HEK293 (cell line): ENCODE data around the gene ZSCAN29.

ENCODE experiments used
- CTCF ChIA-PET: fragments of 350-600 bp; formaldehyde crosslinking; extraction: SDS; loops from one replicate; lab custom pipeline; 2021; ENCODE audit warnings: antibody characterized with exemption; lab: Yijun Ruan, JAX
- POLR2A ChIA-PET: fragments of 300-600 bp; formaldehyde crosslinking; extraction: SDS; loops from one replicate; lab custom pipeline; 2020; ENCODE audit warnings: antibody characterized with exemption, inconsistent platforms; lab: Yijun Ruan, JAX
- H3K27ac ChIP-seq: fragments of 200-500 bp; sonication (Bioruptor generic); 2 replicates; pipeline ENCODE4 v1.5.1; 2014; ENCODE audit warnings: low read depth, low read length, control low read depth, inconsistent platforms; ENCODE audit errors: extremely low read depth
- H3K36me3 ChIP-seq, 2 experiments: fragments of 200-500 bp in 1 of 2; sonication (Bioruptor generic) in 1 of 2; 1 replicate in 1 of 2; 2 replicates in 1 of 2; pipeline ENCODE4 v1.5.1; 2014 to 2017; ENCODE audit warnings: inconsistent platforms in 2 of 2, low read length in 2 of 2; ENCODE audit not compliant: control insufficient read depth in 2 of 2, insufficient read depth in 1 of 2
- H3K4me1 ChIP-seq: fragments of 200-500 bp; sonication (Bioruptor generic); 2 replicates; pipeline ENCODE4 v1.5.1; 2014; ENCODE audit warnings: mild to moderate bottlenecking, low read length, inconsistent platforms; ENCODE audit not compliant: control insufficient read depth, insufficient read depth
- H3K4me3 ChIP-seq: 2 replicates; pipeline ENCODE4 v1.5.1; 2011; ENCODE audit warnings: low read depth, mild to moderate bottlenecking, control low read depth, low read length, moderate library complexity
- H3K9me3 ChIP-seq: fragments of 200-500 bp; sonication (Bioruptor generic); 2 replicates; pipeline ENCODE4 v1.5.1; 2014; ENCODE audit warnings: low read depth, low read length, inconsistent platforms; ENCODE audit not compliant: control insufficient read depth, insufficient read depth
- GFI1B ChIP-seq: fragments of 450-650 bp; formaldehyde crosslinking; IDR thresholded peaks from 2 replicates; pipeline ENCODE4 v1.5.1; 2016; ENCODE audit warnings: missing biosample characterization, missing genetic modification characterization
- RBAK ChIP-seq: fragments of 450-650 bp; formaldehyde crosslinking; IDR thresholded peaks from 2 replicates; pipeline ENCODE4 v1.5.1; 2016; ENCODE audit warnings: missing biosample characterization, missing genetic modification characterization
- SCRT2 ChIP-seq: fragments of 450-650 bp; formaldehyde crosslinking; IDR thresholded peaks from 2 replicates; pipeline ENCODE4 v1.5.1; 2016; ENCODE audit warnings: missing biosample characterization, missing genetic modification characterization
- TRIM28 ChIP-seq: IDR thresholded peaks from 2 replicates; pipeline ENCODE4 v1.6.1; 2011; ENCODE audit warnings: low read length, control low read depth, borderline replicate concordance
- YY2 ChIP-seq: fragments of 450-650 bp; formaldehyde crosslinking; IDR thresholded peaks from 2 replicates; pipeline ENCODE4 v1.5.1; 2016; ENCODE audit warnings: missing biosample characterization, missing genetic modification characterization
- ZBTB20 ChIP-seq: fragments of 450-650 bp; formaldehyde crosslinking; IDR thresholded peaks from 2 replicates; pipeline ENCODE4 v1.5.1; 2016; ENCODE audit warnings: missing biosample characterization, missing genetic modification characterization
- ZBTB8A ChIP-seq: fragments of 450-650 bp; formaldehyde crosslinking; IDR thresholded peaks from 2 replicates; pipeline ENCODE4 v1.5.1; 2016; ENCODE audit warnings: missing biosample characterization, missing genetic modification characterization
- ZEB2 ChIP-seq: fragments of 450-650 bp; formaldehyde crosslinking; IDR thresholded peaks from 2 replicates; pipeline ENCODE4 v1.5.1; 2016; ENCODE audit warnings: missing biosample characterization, missing genetic modification characterization
- ZNF133 ChIP-seq: fragments of 450-650 bp; formaldehyde crosslinking; IDR thresholded peaks from 2 replicates; pipeline ENCODE4 v1.5.1; 2016; ENCODE audit warnings: missing biosample characterization, missing genetic modification characterization
- ZNF37A ChIP-seq: fragments of 450-650 bp; IDR thresholded peaks from 2 replicates; pipeline ENCODE4 v1.5.1; 2018; ENCODE audit warnings: missing biosample characterization, missing genetic modification characterization
- ZNF600 ChIP-seq: fragments of 450-650 bp; formaldehyde crosslinking; IDR thresholded peaks from 2 replicates; pipeline ENCODE4 v1.5.1; 2016; ENCODE audit warnings: missing biosample characterization, missing genetic modification characterization
- ZNF654 ChIP-seq: fragments of 450-650 bp; formaldehyde crosslinking; IDR thresholded peaks from 2 replicates; pipeline ENCODE4 v1.5.1; 2016; ENCODE audit warnings: low read depth, missing biosample characterization, missing genetic modification characterization
- ZNF660 ChIP-seq: fragments of 450-650 bp; IDR thresholded peaks from 2 replicates; pipeline ENCODE4 v1.5.1; 2018; ENCODE audit warnings: missing biosample characterization, mild to moderate bottlenecking, missing genetic modification characterization
- TF ChIP-seq, protein P1 (sequence below): fragments of 450-650 bp; formaldehyde crosslinking; IDR thresholded peaks from 2 replicates; pipeline ENCODE4 v1.5.1; 2016; ENCODE audit warnings: missing biosample characterization, missing genetic modification characterization
- TF ChIP-seq, protein P2 (sequence below): fragments of 450-650 bp; formaldehyde crosslinking; IDR thresholded peaks from 2 replicates; pipeline ENCODE4 v1.5.1; 2017; ENCODE audit warnings: missing biosample characterization, missing genetic modification characterization
- TF ChIP-seq, protein P3 (sequence below): fragments of 450-650 bp; formaldehyde crosslinking; conservative IDR thresholded peaks from 2 replicates; pipeline ENCODE4 v1.5.1; 2016; ENCODE audit warnings: low read depth, missing biosample characterization, missing genetic modification characterization
- TF ChIP-seq, protein P4 (sequence below): fragments of 450-650 bp; formaldehyde crosslinking; conservative IDR thresholded peaks from 2 replicates; pipeline ENCODE4 v1.5.1; 2016; ENCODE audit warnings: low read depth, missing biosample characterization, missing genetic modification characterization

Gene ZSCAN29

DNA sequence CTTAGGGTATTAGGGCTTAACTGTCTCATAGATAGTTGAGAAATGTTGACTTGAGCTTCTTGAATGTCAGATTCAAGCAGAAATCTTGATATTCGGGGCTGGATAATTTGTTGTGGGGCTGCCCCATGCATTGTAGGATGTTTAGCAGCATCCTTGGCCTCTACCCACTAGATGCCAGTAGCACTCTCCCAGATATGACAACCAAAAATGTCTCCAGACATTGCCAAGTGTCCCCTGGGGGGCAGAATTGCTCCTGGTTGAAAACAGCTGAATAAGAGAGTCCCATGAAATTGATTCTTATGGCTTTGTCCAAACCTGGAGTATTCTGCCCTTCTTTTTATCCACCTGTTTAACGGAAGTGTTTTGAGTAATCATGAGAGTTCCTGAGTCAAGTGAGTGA is 24.5 kb downstream of the ZSCAN29 start:
- ChIA-PET CTCF (interaction anchor here (0.7 to 1.1 kb wide), 2 partner anchors 10 to 80 kb away, joined by 3 to 4 read pairs; partner anchors contain the start of gene TGM5), POLR2A (no interaction called here)
- no peak overlapping the region for H3K27ac ChIP-seq
- H3K4me3 ChIP-seq = no peak overlapping the region
- no peaks in the 10 kb centered on the region for H3K9me3 ChIP-seq
- peaks cover 0 to 53% of the 10 kb centered on the region in 2 experiments; a peak in 2 of 3 replicates for H3K36me3 ChIP-seq
- H3K4me1 ChIP-seq = no peaks in the 10 kb centered on the region
- TF ChIP-seq ZNF654 (peak; percentile 16; the same call in 1 of the 2 replicates), ZNF660 (tag by site-specific recombination) (no peak)
- TF ChIP-seq, protein P1, sequence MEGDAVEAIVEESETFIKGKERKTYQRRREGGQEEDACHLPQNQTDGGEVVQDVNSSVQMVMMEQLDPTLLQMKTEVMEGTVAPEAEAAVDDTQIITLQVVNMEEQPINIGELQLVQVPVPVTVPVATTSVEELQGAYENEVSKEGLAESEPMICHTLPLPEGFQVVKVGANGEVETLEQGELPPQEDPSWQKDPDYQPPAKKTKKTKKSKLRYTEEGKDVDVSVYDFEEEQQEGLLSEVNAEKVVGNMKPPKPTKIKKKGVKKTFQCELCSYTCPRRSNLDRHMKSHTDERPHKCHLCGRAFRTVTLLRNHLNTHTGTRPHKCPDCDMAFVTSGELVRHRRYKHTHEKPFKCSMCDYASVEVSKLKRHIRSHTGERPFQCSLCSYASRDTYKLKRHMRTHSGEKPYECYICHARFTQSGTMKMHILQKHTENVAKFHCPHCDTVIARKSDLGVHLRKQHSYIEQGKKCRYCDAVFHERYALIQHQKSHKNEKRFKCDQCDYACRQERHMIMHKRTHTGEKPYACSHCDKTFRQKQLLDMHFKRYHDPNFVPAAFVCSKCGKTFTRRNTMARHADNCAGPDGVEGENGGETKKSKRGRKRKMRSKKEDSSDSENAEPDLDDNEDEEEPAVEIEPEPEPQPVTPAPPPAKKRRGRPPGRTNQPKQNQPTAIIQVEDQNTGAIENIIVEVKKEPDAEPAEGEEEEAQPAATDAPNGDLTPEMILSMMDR = peak; percentile 29; the same call in 1 of the 2 replicates

DNA sequence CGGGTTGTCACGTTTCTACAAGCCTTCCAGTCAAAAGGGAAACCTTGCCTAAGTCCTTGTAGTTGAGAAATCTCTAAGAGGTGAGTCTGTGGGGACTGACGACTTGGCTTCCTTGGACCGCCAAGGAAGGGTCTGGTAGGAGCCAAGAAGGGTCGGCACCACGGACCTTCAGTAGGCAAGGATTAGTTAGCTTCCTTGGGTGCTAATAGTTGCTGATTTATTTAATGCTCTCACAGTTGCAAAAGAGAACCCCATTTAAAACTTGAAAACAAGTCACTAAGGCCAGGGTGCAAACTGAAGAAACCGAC is 40.1 kb downstream of the ZSCAN29 start:
- TF ChIP-seq ZEB2 (tag by site-specific recombination) (no peak), SCRT2 (no peak), GFI1B (tag by site-specific recombination) (no peak), ZBTB20 (no peak), RBAK (tag by site-specific recombination) (no peak), TRIM28 (0 out of 2 replicates have a peak, but pooled peaks have one; percentile 4)
- TF ChIP-seq, protein P2, sequence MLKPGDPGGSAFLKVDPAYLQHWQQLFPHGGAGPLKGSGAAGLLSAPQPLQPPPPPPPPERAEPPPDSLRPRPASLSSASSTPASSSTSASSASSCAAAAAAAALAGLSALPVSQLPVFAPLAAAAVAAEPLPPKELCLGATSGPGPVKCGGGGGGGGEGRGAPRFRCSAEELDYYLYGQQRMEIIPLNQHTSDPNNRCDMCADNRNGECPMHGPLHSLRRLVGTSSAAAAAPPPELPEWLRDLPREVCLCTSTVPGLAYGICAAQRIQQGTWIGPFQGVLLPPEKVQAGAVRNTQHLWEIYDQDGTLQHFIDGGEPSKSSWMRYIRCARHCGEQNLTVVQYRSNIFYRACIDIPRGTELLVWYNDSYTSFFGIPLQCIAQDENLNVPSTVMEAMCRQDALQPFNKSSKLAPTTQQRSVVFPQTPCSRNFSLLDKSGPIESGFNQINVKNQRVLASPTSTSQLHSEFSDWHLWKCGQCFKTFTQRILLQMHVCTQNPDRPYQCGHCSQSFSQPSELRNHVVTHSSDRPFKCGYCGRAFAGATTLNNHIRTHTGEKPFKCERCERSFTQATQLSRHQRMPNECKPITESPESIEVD (tag by site-specific recombination) = no peak
- TF ChIP-seq, protein P3, sequence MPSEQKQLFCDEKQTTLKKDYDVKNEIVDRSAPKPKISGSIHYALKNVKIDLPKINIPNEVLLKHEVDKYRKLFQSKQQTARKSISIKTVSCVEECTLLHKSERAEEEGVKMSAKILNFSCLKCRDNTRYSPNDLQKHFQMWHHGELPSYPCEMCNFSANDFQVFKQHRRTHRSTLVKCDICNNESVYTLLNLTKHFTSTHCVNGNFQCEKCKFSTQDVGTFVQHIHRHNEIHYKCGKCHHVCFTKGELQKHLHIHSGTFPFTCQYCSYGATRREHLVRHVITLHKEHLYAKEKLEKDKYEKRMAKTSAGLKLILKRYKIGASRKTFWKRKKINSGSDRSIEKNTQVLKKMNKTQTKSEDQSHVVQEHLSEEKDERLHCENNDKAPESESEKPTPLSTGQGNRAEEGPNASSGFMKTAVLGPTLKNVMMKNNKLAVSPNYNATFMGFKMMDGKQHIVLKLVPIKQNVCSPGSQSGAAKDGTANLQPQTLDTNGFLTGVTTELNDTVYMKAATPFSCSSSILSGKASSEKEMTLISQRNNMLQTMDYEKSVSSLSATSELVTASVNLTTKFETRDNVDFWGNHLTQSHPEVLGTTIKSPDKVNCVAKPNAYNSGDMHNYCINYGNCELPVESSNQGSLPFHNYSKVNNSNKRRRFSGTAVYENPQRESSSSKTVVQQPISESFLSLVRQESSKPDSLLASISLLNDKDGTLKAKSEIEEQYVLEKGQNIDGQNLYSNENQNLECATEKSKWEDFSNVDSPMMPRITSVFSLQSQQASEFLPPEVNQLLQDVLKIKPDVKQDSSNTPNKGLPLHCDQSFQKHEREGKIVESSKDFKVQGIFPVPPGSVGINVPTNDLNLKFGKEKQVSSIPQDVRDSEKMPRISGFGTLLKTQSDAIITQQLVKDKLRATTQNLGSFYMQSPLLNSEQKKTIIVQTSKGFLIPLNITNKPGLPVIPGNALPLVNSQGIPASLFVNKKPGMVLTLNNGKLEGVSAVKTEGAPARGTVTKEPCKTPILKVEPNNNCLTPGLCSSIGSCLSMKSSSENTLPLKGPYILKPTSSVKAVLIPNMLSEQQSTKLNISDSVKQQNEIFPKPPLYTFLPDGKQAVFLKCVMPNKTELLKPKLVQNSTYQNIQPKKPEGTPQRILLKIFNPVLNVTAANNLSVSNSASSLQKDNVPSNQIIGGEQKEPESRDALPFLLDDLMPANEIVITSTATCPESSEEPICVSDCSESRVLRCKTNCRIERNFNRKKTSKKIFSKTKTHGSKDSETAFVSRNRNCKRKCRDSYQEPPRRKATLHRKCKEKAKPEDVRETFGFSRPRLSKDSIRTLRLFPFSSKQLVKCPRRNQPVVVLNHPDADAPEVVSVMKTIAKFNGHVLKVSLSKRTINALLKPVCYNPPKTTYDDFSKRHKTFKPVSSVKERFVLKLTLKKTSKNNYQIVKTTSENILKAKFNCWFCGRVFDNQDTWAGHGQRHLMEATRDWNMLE = peak; percentile 62
- ChIA-PET CTCF (no interaction called here), POLR2A (no interaction called here)
- Histone ChIP-seq H3K9me3 (no peaks in the 10 kb centered on the region), H3K4me1 (peaks cover 4% of the 10 kb centered on the region; the same call in 1 of the 2 replicates), H3K27ac (no peak overlapping the region), H3K4me3 (peak overlapping the region; percentile 70), H3K36me3 (peaks cover 0 to 27% of the 10 kb centered on the region in 2 experiments; a peak in 1 of 3 replicates)

DNA sequence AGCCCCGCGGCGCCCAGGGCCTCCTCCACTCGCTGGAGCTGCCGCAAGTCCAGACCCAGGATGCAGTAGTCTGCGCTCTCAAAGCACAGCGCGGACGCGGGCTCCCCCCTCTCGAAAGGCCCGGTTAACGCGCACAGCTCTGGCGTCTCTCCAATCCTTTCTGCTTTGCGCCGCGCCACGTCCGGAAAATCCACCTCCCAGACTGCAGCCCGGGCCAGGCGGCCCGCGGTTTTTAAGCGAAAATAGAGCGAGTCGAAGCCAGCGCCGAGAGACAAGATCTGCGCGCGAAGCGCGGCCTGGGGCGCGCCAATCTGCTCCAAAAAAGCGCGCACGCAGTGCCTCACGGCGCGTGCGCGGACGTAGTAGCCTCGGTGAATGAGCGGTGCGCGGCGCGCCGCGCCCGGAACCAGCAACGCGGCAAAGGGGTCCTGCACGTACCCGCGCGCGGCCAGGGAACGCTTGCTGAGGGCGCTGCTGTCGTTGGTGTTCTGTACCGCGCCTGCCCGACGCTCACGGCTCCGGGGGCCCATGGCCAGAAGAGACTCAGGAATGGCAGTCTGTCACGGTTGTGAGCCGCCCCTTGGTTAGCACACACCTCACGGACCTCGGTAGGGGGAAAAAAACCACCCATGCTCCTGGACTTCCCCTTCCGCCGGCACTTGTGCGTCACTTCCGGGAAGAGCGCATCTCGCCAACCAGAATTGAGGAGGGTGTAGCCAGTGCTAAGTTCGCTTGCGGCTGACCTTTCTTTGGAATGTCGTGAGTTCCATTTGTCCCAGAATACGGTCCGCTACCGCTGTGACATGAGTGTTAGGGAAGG is 40.7 kb downstream of the ZSCAN29 start, which contains the start of gene LCMT2:
LCMT2 (minus strand) TSS at position 614 of the 820 bp plus-strand sequence; CDS start at position 530, 84 bp downstream.
- Histone ChIP-seq H3K4me1 (peaks cover 4% of the 10 kb centered on the region; the same call in 1 of the 2 replicates), H3K27ac (peak within 1 kb of the TSS; percentile 92), H3K4me3 (peak within 1 kb of the TSS; percentile 70), H3K36me3 (peaks cover 0 to 23% of the 10 kb centered on the region in 2 experiments; a peak in 1 of 3 replicates), H3K9me3 (no peaks in the 10 kb centered on the region)
- ChIA-PET CTCF (no interaction called here), POLR2A (interaction anchor here (0.6 kb wide), 1 partner anchor 221 kb away, joined by 5 read pairs; no protein-coding TSS in a partner anchor)
- no peak for TF ChIP-seq ZNF133
- TF ChIP-seq, protein P4, sequence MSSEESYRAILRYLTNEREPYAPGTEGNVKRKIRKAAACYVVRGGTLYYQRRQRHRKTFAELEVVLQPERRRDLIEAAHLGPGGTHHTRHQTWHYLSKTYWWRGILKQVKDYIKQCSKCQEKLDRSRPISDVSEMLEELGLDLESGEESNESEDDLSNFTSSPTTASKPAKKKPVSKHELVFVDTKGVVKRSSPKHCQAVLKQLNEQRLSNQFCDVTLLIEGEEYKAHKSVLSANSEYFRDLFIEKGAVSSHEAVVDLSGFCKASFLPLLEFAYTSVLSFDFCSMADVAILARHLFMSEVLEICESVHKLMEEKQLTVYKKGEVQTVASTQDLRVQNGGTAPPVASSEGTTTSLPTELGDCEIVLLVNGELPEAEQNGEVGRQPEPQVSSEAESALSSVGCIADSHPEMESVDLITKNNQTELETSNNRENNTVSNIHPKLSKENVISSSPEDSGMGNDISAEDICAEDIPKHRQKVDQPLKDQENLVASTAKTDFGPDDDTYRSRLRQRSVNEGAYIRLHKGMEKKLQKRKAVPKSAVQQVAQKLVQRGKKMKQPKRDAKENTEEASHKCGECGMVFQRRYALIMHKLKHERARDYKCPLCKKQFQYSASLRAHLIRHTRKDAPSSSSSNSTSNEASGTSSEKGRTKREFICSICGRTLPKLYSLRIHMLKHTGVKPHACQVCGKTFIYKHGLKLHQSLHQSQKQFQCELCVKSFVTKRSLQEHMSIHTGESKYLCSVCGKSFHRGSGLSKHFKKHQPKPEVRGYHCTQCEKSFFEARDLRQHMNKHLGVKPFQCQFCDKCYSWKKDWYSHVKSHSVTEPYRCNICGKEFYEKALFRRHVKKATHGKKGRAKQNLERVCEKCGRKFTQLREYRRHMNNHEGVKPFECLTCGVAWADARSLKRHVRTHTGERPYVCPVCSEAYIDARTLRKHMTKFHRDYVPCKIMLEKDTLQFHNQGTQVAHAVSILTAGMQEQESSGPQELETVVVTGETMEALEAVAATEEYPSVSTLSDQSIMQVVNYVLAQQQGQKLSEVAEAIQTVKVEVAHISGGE = peak; percentile 97
- TF ChIP-seq ZNF600 (tag by site-specific recombination) = 0 out of 2 replicates have a peak, but pooled peaks have one; percentile 17
- TF ChIP-seq ZBTB8A = peak; percentile 42; the same call in 1 of the 2 replicates
- no peak for TF ChIP-seq ZNF37A (tag by site-specific recombination)
- TF ChIP-seq YY2 (tag by site-specific recombination) = no peak; the same call in 1 of the 2 replicates
